Tibial artery (tissue), 4 donors: ENCODE data around the gene MAML2.
A peak's percentile ranks its signal among the peaks of the same experiment; 100 is the strongest.

ENCODE experiments used
- DNase-seq, 2 donors: peaks; one replicate each; pipeline ENCODE4 v3.0.0-alpha.2; 2019
- H3K27ac ChIP-seq, 2 donors: fragments of 200-600 bp; sonication (generic) in 1 of 2; 1 replicate in 1 of 2; 2 replicates in 1 of 2; pipeline ENCODE4 v1.5.1; 2018 to 2019; ENCODE audit warnings: mild to moderate bottlenecking in 1 of 2
- H3K27me3 ChIP-seq, 2 donors: fragments of 200-600 bp; sonication (generic) in 1 of 2; one replicate each; pipeline versions ENCODE4 v1.5.1 to v1.6.0; 2016 to 2019
- H3K36me3 ChIP-seq, 3 donors: fragments of 200-600 bp; sonication (generic) in 2 of 3; one replicate each; pipeline ENCODE4 v1.5.1; 2016 to 2019; ENCODE audit warnings: mild to moderate bottlenecking in 2 of 3
- H3K4me1 ChIP-seq, 4 donors: fragments of 200-600 bp; sonication (generic) in 2 of 4; 1 replicate in 3 of 4; 2 replicates in 1 of 4; pipeline ENCODE4 v1.5.1; 2016 to 2019
- H3K4me3 ChIP-seq, 2 donors: fragments of 200-600 bp; sonication (generic) in 1 of 2; 1 replicate in 1 of 2; 2 replicates in 1 of 2; pipeline ENCODE4 v1.5.1; 2018 to 2019; ENCODE audit warnings: mild to moderate bottlenecking in 2 of 2
- H3K9me3 ChIP-seq, 3 donors: fragments of 200-600 bp; sonication (generic) in 1 of 3; one replicate each; pipeline ENCODE4 v1.5.1; 2016 to 2019
- CTCF ChIP-seq, 2 experiments: fragments of 200-600 bp in 1 of 2; fragments of 450-650 bp in 1 of 2; IDR thresholded peaks; one replicate each; pipeline ENCODE4 v1.5.1; 2017 to 2019; ENCODE audit warnings: antibody characterized with exemption in 2 of 2, mild to moderate bottlenecking in 1 of 2, moderate library complexity in 1 of 2
- intact Hi-C: fragments of 100-400 bp; cut with DNase I; formaldehyde crosslinking; loops from one replicate; pipeline ENCODE4 v1.15.0; 2023; ENCODE audit warnings: low total_unique reads

The MAML2 gene

GRCh38 chr11:96265220-96265737 lies 77.7 kb downstream of the MAML2 start:
- TF ChIP-seq CTCF (IDR thresholded peaks at IDR 0.05): no peak
- Histone ChIP-seq H3K9me3 (no peaks in the 10 kb centered on the region), H3K27me3 (no peaks in the 10 kb centered on the region), H3K36me3 (no peaks in the 10 kb centered on the region), H3K4me1 (peaks cover 0 to 55% (median 48%) of the 10 kb centered on the region in 4 donors), H3K27ac (peak overlapping the region; percentile 62 to 64), H3K4me3 (no peak overlapping the region)
- intact Hi-C loops: loop anchor here (10.0 kb wide), 1 partner anchor 100 kb away; no protein-coding TSS in a partner anchor
- no peak for DNase-seq

GRCh38 chr11:96264364-96264763 lies 78.6 kb downstream of the MAML2 start:
- intact Hi-C loops: loop anchor here (10.0 kb wide), 1 partner anchor 100 kb away; no protein-coding TSS in a partner anchor
- H3K36me3 ChIP-seq: no peaks in the 10 kb centered on the region
- H3K4me3 ChIP-seq: no peak overlapping the region
- H3K4me1 ChIP-seq: peaks cover 0 to 64% (median 55%) of the 10 kb centered on the region in 4 donors
- H3K9me3 ChIP-seq: no peaks in the 10 kb centered on the region
- TF ChIP-seq CTCF (IDR thresholded peaks at IDR 0.05): peak in 1 of 2 experiments; percentile 6
- H3K27ac ChIP-seq: peak overlapping the region; percentile 62 to 64
- no peaks in the 10 kb centered on the region for H3K27me3 ChIP-seq
- DNase-seq: no peak

GRCh38 chr11:96263238-96263763 lies 79.7 kb downstream of the MAML2 start:
- Histone ChIP-seq H3K27ac (peak overlapping the region; percentile 62 to 64), H3K4me3 (no peak overlapping the region), H3K27me3 (no peaks in the 10 kb centered on the region), H3K4me1 (peaks cover 0 to 75% (median 59%) of the 10 kb centered on the region in 4 donors), H3K36me3 (no peaks in the 10 kb centered on the region), H3K9me3 (no peaks in the 10 kb centered on the region)
- DNase-seq: no peak
- intact Hi-C loops: loop anchor here (10.0 kb wide), 1 partner anchor 98 kb away; no protein-coding TSS in a partner anchor
- TF ChIP-seq CTCF (IDR thresholded peaks at IDR 0.05): peak; percentile 7 to 30

GRCh38 chr11:96260532-96260931 lies 82.5 kb downstream of the MAML2 start:
- H3K4me3 ChIP-seq: no peak overlapping the region
- H3K27ac ChIP-seq: peak overlapping the region in 1 of 2 donors; percentile 4
- no peak for TF ChIP-seq CTCF (IDR thresholded peaks at IDR 0.05)
- no peak for DNase-seq
- no peaks in the 10 kb centered on the region for H3K36me3 ChIP-seq
- H3K9me3 ChIP-seq: no peaks in the 10 kb centered on the region
- intact Hi-C loops: loop anchor here (10.0 kb wide), 1 partner anchor 96 kb away; no protein-coding TSS in a partner anchor
- H3K4me1 ChIP-seq: peaks cover 0 to 82% (median 53%) of the 10 kb centered on the region in 4 donors
- H3K27me3 ChIP-seq: no peaks in the 10 kb centered on the region

GRCh38 chr11:96260067-96260511 lies 82.9 kb downstream of the MAML2 start:
- H3K27ac ChIP-seq: peak overlapping the region in 1 of 2 donors; percentile 4
- TF ChIP-seq CTCF (IDR thresholded peaks at IDR 0.05): no peak
- H3K36me3 ChIP-seq: no peaks in the 10 kb centered on the region
- peaks cover 0 to 82% (median 49%) of the 10 kb centered on the region in 4 donors for H3K4me1 ChIP-seq
- no peak for DNase-seq
- H3K9me3 ChIP-seq: no peaks in the 10 kb centered on the region
- H3K27me3 ChIP-seq: no peaks in the 10 kb centered on the region
- no peak overlapping the region for H3K4me3 ChIP-seq
- intact Hi-C loops: loop anchor here (10.0 kb wide), 1 partner anchor 95 kb away; no protein-coding TSS in a partner anchor
